Erythroblast (primary cell): ENCODE data around the gene MAST4.

Experiments
- GATA1 ChIP-seq: IDR thresholded peaks from 2 replicates; pipeline ENCODE4 v1.6.1; 2011; ENCODE audit warnings: low read depth, mild to moderate bottlenecking, control low read depth, low read length, moderate library complexity
- POLR2A ChIP-seq: IDR thresholded peaks from 2 replicates; pipeline ENCODE4 v1.6.1; 2011; ENCODE audit warnings: mild to moderate bottlenecking, low read length

DNA sequence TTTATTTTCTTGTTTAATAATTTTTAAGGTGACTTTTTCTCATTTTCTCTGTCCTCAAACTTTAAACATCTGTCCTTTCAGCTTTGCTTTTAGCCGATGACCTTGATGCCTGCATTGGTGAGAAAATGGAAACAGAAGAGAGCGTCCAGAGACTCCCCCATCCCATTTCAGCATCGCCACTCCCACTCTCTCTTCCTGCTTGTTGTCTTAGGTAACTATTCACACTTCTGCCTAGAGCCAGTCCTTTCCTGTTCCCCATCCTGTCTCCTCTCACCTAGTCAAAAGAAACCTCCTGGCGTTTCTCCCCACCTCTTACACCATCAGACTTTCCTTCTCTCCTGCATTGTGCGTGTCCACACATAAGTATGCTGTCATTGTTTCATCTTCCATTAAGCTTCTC, 124.6 kb downstream of the MAST4 start:
- TF ChIP-seq POLR2A (no peak), GATA1 (no peak)
